Fibroblast of villous mesenchyme (primary cell): ENCODE results near the gene HIBCH. TPM values are rescaled to one million over a fixed set of nuclear protein-coding genes. Genes with fewer than 3 reads are reported as not detected.

Experiments
- DNase-seq: peaks from one replicate; pipeline ENCODE4 v3.0.0-alpha.2; 2010; ENCODE audit warnings: low read depth
- H3K4me3 ChIP-seq: 2 replicates; pipeline ENCODE4 v1.5.1; 2011; ENCODE audit warnings: low read depth, mild to moderate bottlenecking, low read length
- total RNA-seq: library from RNA; depleted of rRNA; stranded (reverse); fragments of >200 nt; gene quantifications from 2 replicates; pipeline ENCODE4 v1.2.3, GENCODE V29; 2012
- TF ChIP-seq, protein P1 (sequence below): IDR thresholded peaks from 2 replicates; pipeline ENCODE4 v1.5.1; 2012; ENCODE audit warnings: low read depth, mild to moderate bottlenecking, low read length; ENCODE audit not compliant: insufficient read depth

HIBCH gene
- total RNA-seq, 1 donor: 18.6 TPM

DNA sequence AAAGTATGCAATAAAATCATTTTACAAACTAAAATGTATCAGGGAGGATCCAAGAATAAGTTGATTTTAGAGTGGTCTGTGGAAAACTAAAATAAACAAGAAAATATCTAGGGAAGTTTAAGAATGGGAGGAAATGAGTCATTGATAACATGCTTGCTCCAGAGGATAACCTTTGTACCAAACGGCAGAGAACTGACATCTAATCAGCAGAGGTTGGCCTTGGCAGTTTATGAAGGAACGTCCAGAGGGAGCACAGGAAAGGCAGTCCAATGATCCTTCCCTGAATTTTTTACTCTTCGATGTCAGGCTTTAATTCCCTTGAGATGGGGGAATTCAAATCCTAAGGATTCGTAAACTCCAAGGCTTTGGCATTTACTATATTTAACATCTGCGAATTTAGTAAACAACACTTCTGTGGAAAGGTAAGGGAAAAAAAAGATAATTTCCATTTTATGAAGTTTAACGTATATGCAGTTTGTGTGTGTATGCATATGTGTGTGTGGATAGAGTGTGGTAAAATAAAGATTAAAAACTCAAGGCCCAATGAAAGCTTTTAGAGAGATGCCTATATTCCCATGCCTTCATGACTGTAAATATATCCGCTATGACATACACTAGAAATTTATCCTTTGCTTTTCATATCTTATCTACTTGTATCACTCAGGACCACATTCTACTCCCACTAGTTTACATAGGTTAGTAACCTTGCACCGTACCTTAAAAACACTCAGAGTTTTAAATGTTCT lies 15.0 kb upstream of the HIBCH start:
- no peak overlapping the region for H3K4me3 ChIP-seq
- no peak for DNase-seq
- TF ChIP-seq, protein P1, sequence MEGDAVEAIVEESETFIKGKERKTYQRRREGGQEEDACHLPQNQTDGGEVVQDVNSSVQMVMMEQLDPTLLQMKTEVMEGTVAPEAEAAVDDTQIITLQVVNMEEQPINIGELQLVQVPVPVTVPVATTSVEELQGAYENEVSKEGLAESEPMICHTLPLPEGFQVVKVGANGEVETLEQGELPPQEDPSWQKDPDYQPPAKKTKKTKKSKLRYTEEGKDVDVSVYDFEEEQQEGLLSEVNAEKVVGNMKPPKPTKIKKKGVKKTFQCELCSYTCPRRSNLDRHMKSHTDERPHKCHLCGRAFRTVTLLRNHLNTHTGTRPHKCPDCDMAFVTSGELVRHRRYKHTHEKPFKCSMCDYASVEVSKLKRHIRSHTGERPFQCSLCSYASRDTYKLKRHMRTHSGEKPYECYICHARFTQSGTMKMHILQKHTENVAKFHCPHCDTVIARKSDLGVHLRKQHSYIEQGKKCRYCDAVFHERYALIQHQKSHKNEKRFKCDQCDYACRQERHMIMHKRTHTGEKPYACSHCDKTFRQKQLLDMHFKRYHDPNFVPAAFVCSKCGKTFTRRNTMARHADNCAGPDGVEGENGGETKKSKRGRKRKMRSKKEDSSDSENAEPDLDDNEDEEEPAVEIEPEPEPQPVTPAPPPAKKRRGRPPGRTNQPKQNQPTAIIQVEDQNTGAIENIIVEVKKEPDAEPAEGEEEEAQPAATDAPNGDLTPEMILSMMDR: no peak

GRCh38 chr2:190333928-190334327 lies 14.3 kb upstream of the HIBCH start:
- no peak overlapping the region for H3K4me3 ChIP-seq
- TF ChIP-seq, protein P1: no peak
- no peak for DNase-seq

- H3K4me3 ChIP-seq: no peak overlapping the region
- TF ChIP-seq, protein P1: no peak
- DNase-seq: no peak
Observed at GRCh38 chr2:190333395-190333794, 13.8 kb upstream of the HIBCH start.

DNA sequence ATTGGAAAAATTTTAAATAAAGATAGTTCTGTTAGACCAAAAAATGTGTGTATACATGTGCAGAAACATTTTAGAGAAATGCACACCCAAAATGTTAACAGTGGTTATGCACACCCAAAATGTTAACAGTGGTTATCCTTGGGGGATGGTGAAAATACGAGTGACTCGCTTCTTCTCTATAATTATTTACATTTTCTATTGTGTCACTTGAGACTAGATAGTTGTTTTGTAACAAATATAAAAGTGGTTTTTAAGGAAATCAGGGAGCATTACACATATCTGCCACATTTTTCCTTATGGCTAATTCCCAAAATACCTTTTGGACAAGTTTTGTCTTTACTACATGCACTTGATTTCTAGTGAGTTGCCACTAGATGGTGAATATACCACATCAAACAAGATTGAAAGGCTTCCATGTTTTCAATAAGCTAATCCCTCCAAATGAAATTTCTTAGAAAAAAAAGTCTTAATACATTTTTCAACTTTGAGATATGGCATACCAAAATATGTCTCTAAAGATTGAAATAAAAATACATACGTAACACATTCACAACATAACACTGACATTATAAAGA lies 9.0 kb upstream of the HIBCH start:
- no peak for DNase-seq
- no peak overlapping the region for H3K4me3 ChIP-seq
- TF ChIP-seq, protein P1: peak; percentile 15

DNA sequence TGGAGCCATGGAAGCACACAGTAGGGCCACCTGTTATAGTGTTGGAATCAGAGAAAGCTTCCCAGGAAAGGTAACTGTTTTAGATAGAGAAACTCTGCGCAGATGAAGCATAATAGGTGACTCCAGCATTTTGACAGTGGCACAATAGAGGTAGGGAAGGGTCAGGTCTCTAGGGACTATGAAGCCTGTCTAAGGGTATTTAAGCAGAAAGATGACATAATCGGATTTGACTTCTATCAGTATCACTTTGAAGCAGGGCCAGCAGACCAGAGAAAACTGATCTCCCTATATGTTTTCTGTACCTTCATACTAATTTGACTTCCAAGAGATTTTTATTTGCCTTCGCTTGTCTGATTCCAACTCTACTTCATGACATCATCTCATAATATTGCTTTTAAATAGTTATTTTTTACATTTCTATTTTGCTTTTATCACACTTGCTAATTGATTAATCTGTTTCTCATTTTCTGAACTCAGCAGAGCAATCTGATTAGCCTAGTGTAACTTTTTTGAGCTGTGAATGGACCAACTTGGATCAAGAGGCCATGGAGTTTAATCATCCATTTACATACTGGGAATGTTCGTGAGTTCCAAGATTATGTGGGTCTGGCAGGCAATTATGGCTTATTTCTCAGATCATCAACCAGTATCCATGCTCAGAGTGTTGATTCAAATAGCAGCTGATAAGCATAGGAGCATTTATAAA lies 8.4 kb upstream of the HIBCH start:
- no peak for DNase-seq
- TF ChIP-seq, protein P1: no peak
- no peak overlapping the region for H3K4me3 ChIP-seq

GRCh38 chr2:190325588-190325987 lies 6.0 kb upstream of the HIBCH start:
- TF ChIP-seq, protein P1: no peak
- DNase-seq: no peak
- H3K4me3 ChIP-seq: no peak overlapping the region
